ENCODE measurements around the gene ETFRF1.

DNA sequence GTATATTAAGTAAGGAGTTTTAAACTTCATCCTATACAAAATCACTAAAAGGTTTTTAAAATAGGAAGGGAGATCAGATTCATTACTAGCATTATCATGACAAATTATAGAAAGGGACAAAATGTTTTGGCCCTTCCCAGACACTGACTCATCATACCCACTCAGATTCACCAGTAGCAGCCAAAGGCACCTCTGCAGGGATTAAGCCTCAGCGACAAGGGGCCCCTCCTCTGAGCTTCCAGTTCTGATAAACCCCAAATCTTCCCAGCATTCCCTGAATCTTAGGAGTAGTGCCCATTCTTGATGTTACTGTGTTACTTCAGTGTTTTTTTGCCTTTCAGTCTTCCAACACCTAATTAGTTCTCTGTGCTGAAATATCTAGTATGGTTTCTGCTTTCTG lies 41.2 kb downstream of the ETFRF1 start:
- TF ChIP-seq, protein P1, sequence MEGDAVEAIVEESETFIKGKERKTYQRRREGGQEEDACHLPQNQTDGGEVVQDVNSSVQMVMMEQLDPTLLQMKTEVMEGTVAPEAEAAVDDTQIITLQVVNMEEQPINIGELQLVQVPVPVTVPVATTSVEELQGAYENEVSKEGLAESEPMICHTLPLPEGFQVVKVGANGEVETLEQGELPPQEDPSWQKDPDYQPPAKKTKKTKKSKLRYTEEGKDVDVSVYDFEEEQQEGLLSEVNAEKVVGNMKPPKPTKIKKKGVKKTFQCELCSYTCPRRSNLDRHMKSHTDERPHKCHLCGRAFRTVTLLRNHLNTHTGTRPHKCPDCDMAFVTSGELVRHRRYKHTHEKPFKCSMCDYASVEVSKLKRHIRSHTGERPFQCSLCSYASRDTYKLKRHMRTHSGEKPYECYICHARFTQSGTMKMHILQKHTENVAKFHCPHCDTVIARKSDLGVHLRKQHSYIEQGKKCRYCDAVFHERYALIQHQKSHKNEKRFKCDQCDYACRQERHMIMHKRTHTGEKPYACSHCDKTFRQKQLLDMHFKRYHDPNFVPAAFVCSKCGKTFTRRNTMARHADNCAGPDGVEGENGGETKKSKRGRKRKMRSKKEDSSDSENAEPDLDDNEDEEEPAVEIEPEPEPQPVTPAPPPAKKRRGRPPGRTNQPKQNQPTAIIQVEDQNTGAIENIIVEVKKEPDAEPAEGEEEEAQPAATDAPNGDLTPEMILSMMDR (IDR thresholded peaks at IDR 0.05; ENCODE audit: low read length) = no peak
- TF ChIP-seq EZH2 (optimal IDR thresholded peaks at IDR 0.05; ENCODE audit: low read depth, low read length) (no peak), EZH2phosphoT487 (IDR thresholded peaks at IDR 0.05; ENCODE audit: low read length) (no peak)
